Measurements from ENCODE around the gene RAD51B. TPM values are rescaled to one million over a fixed set of nuclear protein-coding genes. Genes with fewer than 3 reads are reported as not detected.

RAD51B gene
- total and polyA plus RNA-seq, 9 donors: 21.6 to 70.1 (median 35.1) TPM

DNA sequence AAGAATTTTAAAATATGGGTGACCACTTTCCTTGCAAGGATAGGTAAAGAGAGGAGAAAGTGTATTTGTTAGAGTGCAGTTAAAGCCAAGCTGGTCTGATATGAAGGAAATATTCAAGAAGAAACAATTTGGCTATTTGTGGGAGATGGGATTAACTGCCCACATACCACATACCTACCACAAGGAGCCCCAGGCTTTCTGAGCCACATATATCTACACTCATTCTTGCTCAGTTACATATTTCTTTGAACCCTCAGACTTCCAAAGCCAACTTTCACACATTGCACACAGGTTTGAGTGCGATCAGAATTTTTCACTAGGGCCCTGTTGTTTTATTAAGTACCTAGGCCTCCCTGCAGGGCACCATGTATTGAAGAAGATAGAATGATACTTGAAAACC lies 643.1 kb downstream of the RAD51B start:
- no peaks in the 10 kb centered on the region for H3K27me3 ChIP-seq
- no peak overlapping the region for H3K27ac ChIP-seq
- DNase-seq: no peak
- H3K4me1 ChIP-seq (ENCODE audit: insufficient read depth): peaks cover 10% of the 10 kb centered on the region
- TF ChIP-seq EP300 (IDR thresholded peaks at IDR 0.05): no peak
- TF ChIP-seq, protein P1, sequence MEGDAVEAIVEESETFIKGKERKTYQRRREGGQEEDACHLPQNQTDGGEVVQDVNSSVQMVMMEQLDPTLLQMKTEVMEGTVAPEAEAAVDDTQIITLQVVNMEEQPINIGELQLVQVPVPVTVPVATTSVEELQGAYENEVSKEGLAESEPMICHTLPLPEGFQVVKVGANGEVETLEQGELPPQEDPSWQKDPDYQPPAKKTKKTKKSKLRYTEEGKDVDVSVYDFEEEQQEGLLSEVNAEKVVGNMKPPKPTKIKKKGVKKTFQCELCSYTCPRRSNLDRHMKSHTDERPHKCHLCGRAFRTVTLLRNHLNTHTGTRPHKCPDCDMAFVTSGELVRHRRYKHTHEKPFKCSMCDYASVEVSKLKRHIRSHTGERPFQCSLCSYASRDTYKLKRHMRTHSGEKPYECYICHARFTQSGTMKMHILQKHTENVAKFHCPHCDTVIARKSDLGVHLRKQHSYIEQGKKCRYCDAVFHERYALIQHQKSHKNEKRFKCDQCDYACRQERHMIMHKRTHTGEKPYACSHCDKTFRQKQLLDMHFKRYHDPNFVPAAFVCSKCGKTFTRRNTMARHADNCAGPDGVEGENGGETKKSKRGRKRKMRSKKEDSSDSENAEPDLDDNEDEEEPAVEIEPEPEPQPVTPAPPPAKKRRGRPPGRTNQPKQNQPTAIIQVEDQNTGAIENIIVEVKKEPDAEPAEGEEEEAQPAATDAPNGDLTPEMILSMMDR (IDR thresholded peaks at IDR 0.05): no peak
- TF ChIP-seq POLR2A (IDR thresholded peaks at IDR 0.05): no peak
- no peaks in the 10 kb centered on the region for H3K9me3 ChIP-seq
- no peak overlapping the region for H3K4me3 ChIP-seq
- WGBS, 3 donors: 93 to 97% (median 94%) methylated on average over 1 of the region's 1 CpG
- H3K36me3 ChIP-seq: no peaks in the 10 kb centered on the region
- intact Hi-C loops (cut with DNase I): no loop called here

DNA sequence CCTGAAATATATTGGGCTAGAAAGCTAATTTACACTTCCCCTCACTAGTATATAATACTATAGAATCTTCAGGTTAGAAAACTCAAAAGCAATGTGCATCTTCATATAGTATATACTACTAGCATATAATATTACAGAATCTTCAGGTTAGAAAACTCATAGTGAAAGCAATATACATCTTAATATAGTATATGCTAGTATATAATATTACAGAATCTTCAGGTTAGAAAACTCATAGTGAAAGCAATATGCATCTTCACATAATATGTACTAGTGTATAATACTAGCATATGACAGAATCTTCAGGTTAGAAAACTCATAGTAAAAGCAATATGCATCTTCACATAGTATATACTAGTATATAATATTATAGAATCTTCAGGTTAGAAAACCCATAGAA lies 643.7 kb downstream of the RAD51B start:
- no peaks in the 10 kb centered on the region for H3K27me3 ChIP-seq
- DNase-seq: no peak
- no peaks in the 10 kb centered on the region for H3K36me3 ChIP-seq
- H3K9me3 ChIP-seq: no peaks in the 10 kb centered on the region
- no peak overlapping the region for H3K4me3 ChIP-seq
- intact Hi-C loops (cut with DNase I): no loop called here
- no peak overlapping the region for H3K27ac ChIP-seq
- TF ChIP-seq EP300 (IDR thresholded peaks at IDR 0.05) (no peak), POLR2A (IDR thresholded peaks at IDR 0.05) (no peak)
- TF ChIP-seq, protein P1 (IDR thresholded peaks at IDR 0.05): no peak
- H3K4me1 ChIP-seq (ENCODE audit: insufficient read depth): peaks cover 10% of the 10 kb centered on the region

DNA sequence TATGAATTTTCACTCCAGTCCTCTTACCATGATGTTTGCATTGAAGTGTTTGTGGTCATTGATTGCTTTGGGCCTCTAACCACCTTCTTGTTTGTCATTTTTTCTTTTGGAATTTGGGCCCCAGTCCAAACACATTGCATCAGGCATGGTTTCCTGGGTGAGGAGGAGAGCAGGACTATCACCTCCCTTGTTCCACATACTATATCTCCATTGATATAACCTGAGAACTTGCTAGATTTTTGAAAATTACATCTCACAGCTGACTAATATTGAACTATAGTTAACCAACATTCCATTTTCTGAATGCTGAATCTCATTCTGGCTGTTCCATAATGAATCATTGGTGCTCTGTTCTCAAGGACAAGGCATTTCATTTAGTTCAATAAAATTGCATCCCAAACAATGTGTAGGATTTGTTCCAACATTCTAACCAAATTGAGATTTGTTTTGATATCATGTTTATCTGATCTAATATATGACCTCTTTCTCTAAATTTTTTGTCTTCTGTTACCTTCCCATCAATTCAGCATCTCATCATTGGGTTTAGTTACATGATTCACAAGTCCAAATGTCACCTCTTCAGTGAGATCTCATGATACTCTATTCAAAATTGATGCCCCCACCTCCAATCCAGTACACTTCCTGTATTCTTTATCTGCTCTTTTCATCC lies 644.3 kb downstream of the RAD51B start:
- no peak for DNase-seq
- H3K27me3 ChIP-seq: no peaks in the 10 kb centered on the region
- H3K27ac ChIP-seq: no peak overlapping the region
- no peaks in the 10 kb centered on the region for H3K36me3 ChIP-seq
- peaks cover 10% of the 10 kb centered on the region for H3K4me1 ChIP-seq (ENCODE audit: insufficient read depth)
- no peak for TF ChIP-seq EP300 (IDR thresholded peaks at IDR 0.05)
- no peak for TF ChIP-seq POLR2A (IDR thresholded peaks at IDR 0.05)
- TF ChIP-seq, protein P1 (IDR thresholded peaks at IDR 0.05): no peak
- H3K4me3 ChIP-seq: no peak overlapping the region
- intact Hi-C loops (cut with DNase I): no loop called here
- no peaks in the 10 kb centered on the region for H3K9me3 ChIP-seq

DNA sequence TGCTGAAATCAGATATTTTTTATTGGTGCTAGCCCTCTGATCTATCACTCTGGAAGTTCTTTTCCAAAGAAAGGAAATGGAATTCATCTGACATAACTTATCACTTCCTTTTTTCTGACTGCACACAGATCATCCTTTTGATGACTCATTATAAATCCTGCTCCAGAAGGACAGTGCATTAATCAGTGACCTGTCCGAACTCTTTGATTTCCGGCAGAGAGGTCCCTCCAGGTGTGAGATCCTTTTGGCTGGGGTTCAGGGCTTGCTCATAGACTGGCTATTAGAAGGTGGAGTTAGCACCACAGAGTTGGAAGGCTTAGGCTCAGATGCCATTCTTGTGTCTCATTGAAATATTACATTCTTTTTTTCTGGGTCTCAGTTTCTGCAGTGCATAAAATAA lies 645.1 kb downstream of the RAD51B start:
- Histone ChIP-seq H3K27ac (no peak overlapping the region), H3K9me3 (no peaks in the 10 kb centered on the region), H3K36me3 (no peaks in the 10 kb centered on the region), H3K4me1 (ENCODE audit: insufficient read depth) (peaks cover 6% of the 10 kb centered on the region), H3K27me3 (no peaks in the 10 kb centered on the region), H3K4me3 (no peak overlapping the region)
- WGBS, 3 donors: 78 to 85% (median 79%) methylated on average over 2 of the region's 2 CpGs
- DNase-seq: no peak
- intact Hi-C loops (cut with DNase I): no loop called here
- no peak for TF ChIP-seq EP300 (IDR thresholded peaks at IDR 0.05)
- no peak for TF ChIP-seq POLR2A (IDR thresholded peaks at IDR 0.05)
- TF ChIP-seq, protein P1 (IDR thresholded peaks at IDR 0.05): no peak

All from ovary (tissue), 9 donors.